NCI-H524 (cell line): ENCODE results near the gene IL17C.

ENCODE experiments used
- DNase-seq, 2 experiments: peaks; one replicate each; lab custom pipeline; 2025; lab: John Stamatoyannopoulos, UW

Gene IL17C

DNA sequence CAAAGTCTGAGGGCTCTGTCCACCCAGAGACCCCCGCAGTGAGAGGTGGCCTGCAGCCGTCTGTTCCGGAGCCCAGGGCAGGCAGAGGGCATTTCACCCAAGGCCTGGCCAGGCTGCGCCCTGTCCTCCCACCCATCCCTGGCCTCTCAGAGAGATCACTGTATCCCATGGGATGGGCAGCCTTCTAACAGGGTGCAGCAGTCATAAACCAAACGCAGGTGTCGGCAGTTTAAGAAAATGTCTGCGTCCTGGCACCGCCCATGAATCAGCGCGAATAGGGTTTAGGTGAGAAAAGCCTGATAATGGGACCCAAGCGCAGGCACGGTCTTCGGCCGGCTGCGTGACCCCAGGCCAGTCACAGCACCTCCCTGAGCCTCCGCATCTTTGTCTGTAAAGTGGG is 7.1 kb downstream of the IL17C start:
- no peak for DNase-seq

DNA sequence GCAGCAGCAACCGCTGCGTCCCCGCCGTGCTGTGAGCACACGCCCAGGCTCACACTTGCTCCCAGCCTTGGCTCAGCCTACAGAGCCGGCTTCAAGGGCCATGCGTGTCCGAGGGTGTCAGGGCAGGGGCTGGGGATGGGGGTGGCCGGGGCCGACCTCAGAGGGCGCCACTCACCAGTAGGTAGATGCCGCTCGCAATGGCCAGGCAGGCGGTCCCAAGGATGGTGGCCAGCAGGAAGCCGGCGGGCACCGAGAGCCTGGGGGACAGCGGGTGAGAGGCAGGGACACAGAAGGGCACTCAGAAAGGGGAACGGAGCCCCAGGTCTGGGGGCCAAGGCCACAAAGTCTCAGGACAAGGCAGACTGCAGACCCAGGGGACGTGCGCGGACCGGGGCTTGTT is 7.6 kb downstream of the IL17C start:
- no peak for DNase-seq

- DNase-seq: no peak
Observed at GRCh38 chr16:88646345-88647034, 8.1 kb downstream of the IL17C start.

GRCh38 chr16:88647178-88648070 is 9.1 kb downstream of the IL17C start:
- no peak for DNase-seq

- peak; percentile 61 to 81 for DNase-seq
Observed at GRCh38 chr16:88649195-88649923, 11.0 kb downstream of the IL17C start.

DNA sequence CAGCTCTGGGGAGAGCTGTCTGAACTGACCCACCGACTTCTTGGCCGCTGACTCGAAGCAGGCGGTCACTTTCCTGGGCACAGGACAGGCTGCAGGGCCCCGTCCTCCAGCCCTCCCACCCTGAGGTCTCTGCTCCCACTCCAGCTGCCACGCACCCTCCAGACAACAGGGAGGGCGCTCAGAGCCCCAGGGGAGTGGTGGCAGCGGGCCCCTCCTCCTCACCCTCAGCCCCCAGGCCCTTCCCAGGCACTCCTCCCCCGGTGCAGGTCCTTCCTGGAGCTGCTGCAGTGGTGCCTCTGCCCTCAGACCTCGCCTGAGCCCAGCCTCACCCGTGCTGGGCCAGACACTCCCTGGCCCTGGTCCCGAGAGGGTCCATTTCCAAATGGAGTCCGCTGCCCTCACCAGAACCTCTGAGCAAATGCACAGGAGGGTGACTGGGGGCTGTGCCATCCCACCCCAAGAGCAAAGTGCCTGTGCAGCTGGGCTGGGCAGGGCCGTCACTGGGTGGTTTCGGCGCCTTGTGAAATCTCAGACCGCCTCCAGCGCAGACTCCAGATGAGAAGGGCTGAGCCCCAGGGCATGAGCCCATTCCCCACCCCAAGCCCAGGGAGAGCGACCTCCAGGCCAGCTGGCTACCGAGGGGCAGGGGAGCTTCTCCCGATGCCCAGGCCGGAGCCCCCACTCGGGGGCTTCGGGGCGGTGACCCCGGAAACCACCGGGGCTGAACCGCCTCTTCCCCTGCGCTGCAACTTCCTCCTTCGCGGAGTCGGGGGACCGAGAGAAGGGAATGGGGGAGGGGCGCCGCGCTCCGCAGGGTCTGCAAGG is 11.8 kb downstream of the IL17C start:
- no peak for DNase-seq

GRCh38 chr16:88650749-88651275 is 12.4 kb downstream of the IL17C start, which contains the start of gene CYBA:
Gene CYBA, minus strand, starts transcription at chr16:88651053. Its CDS starts 40 bp downstream, at chr16:88651013.
- no peak for DNase-seq

GRCh38 chr16:88651276-88651988 is 13.1 kb downstream of the IL17C start:
- no peak for DNase-seq

GRCh38 chr16:88651989-88652761 is 13.8 kb downstream of the IL17C start:
- no peak for DNase-seq

GRCh38 chr16:88652762-88653063 is 14.3 kb downstream of the IL17C start:
- DNase-seq: no peak

GRCh38 chr16:88653101-88653500 is 14.7 kb downstream of the IL17C start:
- no peak for DNase-seq

GRCh38 chr16:88653596-88654362 is 15.4 kb downstream of the IL17C start:
- DNase-seq: no peak

DNA sequence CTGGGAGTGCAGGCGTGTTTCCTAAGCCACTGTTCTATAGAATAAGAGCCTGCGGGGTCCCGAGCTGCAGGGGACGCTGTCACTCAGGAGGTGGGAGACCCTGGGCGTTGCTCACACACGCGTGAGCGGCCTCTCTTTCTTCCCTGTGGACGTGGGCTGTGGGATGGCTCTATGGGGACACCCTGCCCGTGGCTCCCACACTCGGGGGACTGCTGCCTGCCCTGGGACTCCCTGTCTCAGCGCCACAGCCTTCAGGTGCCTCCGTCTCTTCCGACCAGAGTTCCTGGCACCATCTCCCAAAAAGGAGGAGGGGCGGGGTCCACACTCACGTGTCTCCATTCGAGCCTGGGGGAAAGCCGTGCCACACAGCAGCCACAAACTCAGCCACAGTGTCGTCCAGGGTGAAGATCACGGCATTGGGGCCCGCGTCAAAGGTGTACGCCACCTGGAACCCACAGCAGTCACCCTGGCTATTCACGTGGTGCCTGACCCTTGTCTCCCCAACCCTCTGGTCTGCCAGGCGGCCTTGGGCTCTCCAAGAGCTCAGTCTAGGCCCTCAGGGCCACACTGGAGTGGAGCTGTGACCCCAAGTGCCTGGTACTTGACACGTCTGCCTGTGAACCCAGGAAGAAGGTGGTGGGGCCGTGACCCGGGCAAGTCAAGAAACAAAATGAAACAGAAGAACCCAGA is 16.1 kb downstream of the IL17C start:
- no peak for DNase-seq

GRCh38 chr16:88655053-88655732 is 16.8 kb downstream of the IL17C start:
- no peak for DNase-seq

DNA sequence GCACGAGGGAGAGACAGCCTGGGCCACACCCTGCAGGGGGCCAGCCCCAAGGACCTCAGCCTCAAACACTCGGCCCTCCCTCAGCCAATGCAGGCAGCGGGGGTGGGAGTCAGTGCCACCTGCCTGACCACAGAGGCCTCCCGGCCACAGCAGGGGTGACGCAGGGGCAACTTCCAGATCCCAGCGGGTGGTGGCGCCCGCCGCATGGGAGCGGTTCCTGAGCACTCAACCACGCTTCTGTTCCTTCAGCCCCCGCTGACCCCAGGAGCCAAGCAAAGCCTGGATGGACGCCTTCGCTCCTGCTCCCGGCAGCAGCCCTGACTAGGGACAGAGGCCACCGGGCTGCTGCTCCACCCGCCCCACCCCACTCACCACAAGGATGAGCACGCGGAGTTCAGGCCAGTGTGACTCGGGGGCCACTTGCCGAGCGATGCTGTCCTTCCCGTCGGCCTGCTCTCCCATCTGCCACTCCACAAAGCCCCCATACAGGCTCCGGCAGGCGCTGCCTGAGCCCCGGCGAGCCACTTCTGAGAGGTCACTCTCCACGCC is 17.4 kb downstream of the IL17C start:
- no peak for DNase-seq

DNA sequence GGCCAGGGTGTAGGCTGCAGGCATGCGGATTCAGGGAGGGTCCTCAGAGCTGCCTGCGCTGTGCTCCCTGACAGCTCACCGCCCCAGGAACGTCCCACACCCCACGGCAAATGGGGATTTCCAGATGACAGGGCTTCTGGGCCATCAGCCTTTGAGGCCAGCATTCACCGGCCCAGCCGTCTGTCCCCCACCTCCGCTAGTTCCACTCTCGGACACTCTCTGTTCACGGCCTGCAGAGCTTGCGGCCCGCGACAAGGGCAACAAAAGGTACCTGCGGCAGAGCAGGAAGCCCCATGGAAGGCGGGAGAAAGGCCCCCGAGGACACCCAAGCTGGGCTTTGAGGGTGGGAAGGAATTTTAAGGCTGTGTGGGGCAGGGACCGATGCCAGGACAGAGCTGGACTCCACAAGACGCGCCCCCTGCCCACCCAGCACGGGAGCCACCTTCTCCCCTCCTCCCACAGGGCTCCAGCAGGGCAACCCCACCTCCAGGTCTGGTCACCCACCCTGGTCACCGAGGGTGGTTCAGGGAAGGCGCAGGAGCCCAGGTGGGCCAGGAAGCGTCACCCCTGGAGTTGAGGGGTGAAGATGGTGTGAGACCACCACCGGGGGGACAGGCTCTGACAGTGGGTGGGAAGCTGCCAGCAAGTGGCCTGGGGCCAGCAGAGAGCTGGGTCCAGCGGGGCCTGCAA is 18.1 kb downstream of the IL17C start:
- DNase-seq: no peak

GRCh38 chr16:88657371-88657770 is 19.0 kb downstream of the IL17C start:
- DNase-seq: no peak
